Stimulated activated naive CD4-positive, alpha-beta T cell (primary cell): ENCODE measurements around the gene B3GALNT2.
"Not testable (repeated sequence)": the region's sequence is repeated elsewhere in the genome, so short reads cannot be mapped to it uniquely, and the experiment has no call there.

ENCODE experiments used
- DNase-seq, 6 experiments: peaks; one replicate each; lab custom pipeline; 2025; lab: John Stamatoyannopoulos, UW

Gene B3GALNT2

DNA sequence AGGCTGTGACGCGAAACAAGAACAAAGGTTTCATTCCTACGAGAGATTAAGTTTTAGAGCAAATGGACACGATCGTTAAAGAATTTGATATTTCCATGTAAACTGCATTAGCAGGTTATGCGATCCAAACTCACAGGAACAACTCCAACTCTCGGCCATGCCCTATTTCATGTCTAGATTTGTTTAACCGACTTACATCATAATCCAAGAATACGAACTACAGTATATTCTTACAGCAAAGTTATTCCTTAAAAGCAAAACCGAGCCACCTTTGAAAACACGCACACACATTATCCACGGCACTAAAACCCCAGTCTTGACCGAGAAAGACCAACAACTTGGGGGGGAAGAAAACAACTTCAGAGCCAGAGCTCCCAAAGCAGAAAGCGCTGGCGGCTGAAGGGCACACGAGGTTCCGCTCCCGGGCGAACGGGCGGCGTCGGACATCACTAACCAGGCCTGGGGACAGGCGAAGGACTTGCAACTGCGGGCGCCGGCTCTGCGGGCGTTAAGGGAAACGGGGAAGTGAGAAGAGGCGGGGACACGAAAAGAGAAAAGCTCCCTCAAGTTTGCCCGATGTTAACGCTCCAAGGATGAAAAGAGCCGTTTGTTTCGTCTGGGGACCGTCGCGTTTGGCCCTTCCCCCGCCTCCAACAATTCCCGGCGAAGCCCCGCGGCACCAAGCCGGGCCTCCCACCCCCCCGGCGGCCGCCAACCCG is 690 bp downstream of the B3GALNT2 start:
- peak in 2 of 6 experiments; percentile 18 to 54 for DNase-seq

GRCh38 chr1:235502601-235503402 is 1.4 kb downstream of the B3GALNT2 start:
- DNase-seq, result no peak

DNA sequence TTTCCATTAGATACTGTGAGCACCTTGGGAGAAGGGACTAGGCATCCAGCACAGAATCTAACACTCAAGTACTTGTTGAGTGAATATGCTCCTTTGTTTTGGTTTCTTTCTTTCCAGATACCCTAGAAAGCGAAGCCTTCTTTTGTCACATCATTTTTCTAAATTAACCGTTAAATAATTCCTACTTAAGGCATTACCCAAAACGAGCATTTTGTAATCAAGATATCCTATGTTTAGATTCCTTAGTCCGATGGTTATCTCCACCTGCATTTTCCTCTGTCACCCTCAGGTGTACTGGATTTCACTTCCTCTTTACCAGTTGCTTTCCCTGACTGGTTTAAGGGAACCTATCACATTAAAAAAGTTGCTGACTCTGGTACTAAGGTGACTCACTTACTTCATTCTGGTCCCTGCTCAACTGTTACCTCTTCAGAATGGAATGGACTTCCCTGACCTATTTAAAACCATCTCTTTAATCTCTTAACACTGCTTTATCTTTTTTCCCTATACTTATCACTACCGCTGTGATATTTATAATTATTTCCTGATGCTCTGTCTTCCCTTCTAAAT is 3.2 kb downstream of the B3GALNT2 start:
- DNase-seq, result no peak

DNA sequence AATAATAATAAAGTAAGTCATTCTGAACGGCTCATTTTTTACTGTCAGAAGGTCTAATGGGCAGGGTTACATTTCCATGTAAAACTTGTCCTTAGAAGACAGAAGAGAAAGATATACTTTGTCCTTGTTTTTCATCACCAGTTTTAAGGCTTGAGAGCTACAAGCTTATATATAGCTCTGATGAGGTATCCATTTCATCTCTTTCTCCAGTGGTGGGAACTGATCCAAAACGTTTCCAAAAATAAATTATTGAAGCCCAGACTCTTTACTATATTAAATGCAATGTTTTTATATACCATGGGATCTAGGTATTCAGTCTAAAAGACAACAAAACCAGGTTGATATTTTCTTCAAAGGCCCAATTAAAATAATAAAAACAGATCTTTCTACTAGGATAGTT is 8.7 kb downstream of the B3GALNT2 start:
- DNase-seq, result no peak

GRCh38 chr1:235495030-235495429 is 9.2 kb downstream of the B3GALNT2 start:
- DNase-seq, result no peak

DNA sequence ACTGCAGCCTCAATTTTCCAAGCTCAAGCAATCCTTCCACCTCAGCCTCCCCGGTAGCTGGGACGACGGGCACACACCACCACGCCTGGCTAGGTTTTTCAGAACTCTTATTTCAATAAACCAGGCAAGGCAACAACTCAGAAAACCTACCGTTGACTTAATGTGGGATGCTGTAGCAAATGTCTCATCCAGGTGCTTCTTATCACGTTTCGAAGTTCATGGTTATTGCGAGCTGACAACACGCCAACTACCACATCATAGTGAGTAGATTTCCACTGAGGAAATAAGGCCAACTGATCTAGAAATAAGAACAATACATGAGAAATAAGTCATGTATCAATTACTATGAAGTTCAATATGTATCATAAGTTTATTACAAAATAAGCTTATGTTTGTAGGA is 9.7 kb downstream of the B3GALNT2 start:
- no peak for DNase-seq

- no peak for DNase-seq
Measured at GRCh38 chr1:235491644-235492043, 12.6 kb downstream of the B3GALNT2 start.

DNA sequence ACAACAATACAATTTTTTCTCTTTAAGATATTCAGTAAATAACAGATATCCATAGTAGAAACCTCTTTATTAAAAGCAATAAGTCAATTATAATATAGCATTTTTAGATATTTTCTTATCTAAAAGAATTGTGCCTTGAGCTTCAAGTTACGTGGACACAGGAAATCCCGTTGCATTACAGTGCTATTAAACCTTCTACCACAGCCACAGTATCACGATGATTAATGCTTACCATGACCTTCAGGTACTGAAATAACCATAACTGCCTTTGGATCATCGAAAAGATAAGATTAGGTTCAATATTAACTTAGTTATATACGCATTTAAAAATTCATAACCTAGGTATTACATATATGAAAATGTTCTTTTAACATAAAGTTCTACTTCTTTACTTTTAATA is 17.9 kb downstream of the B3GALNT2 start:
- no peak for DNase-seq

DNA sequence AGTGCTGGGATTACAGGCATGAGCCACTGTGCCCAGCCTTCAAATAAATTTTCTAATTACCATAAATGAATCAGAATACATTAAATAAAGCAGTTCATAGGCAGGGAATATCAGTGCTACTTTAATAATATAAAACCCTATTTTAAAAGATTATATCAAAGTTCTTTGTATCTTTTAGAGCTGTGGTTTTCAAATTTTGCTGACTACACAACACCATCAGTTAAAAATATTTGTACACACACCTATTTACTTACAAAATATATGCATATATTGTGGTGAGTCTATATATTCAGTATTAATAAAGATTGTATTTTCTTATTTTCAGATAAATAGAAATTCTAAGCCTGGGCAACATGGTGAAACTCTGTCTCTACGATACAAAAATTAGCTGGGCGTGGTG is 18.7 kb downstream of the B3GALNT2 start:
- DNase-seq, result no peak

DNA sequence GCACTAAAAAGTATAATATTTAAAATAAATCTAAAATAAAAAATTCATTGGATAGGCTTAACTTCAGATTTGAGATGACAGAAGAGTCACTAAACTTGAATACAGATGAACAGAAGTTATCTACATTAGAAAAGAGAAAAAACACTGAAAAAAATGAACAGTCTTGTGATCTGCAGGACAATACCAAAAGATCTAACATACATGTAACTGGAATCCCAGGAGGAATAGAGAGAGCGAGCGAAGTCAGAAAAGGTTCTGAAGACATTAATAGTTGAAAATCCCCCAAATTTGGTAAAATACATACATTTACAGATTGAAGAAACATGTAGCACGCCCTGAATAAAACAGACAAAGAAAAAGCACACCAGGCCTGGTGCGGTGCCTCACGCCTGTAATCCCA is 21.2 kb downstream of the B3GALNT2 start:
- DNase-seq, result no peak

- no peak for DNase-seq
Measured at GRCh38 chr1:235473806-235474205, 30.4 kb downstream of the B3GALNT2 start.

- DNase-seq, result no peak
Measured at GRCh38 chr1:235470741-235471439, 33.4 kb downstream of the B3GALNT2 start.

- not testable (repeated sequence) for DNase-seq
Measured at GRCh38 chr1:235469897-235470296, 34.4 kb downstream of the B3GALNT2 start.

GRCh38 chr1:235468970-235469369 is 35.3 kb downstream of the B3GALNT2 start:
- no peak for DNase-seq

DNA sequence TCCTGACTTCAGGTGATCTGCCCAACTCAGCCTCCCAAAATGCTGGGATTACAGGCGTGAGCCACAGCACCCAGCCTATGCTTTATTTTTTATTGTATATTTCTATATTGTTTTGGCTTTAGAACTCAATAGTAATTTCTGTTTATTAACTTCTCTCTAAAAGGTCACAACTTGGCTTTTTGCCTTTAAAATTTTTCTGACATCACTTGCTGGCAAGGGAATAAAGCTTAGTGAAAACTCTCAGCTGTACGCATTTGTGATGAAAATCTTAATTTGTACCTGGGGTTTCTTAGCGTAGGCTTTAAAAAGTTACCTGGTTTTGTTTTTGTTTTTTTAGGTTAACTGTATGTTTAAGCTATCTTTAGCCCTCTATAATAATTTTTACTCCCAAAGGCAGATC is 36.2 kb downstream of the B3GALNT2 start:
- no peak for DNase-seq

DNA sequence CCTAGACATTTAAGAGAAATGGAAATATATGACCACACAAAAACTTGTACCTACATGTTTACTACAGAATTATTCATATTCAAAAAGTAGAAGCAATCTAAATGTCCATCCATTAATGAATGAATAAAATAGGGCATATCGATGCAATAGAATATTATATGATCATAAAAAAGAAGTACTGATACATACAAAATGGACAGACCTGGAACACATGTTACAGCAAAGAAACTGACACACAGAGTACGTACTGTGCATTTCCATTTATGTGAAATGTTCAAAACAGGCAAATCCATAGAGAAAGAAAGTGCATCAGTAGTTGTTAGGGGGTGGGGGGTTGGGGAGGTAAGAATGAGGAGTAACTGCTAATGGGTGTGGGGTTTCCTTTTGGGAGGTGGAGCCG is 39.2 kb downstream of the B3GALNT2 start:
- no peak for DNase-seq

DNA sequence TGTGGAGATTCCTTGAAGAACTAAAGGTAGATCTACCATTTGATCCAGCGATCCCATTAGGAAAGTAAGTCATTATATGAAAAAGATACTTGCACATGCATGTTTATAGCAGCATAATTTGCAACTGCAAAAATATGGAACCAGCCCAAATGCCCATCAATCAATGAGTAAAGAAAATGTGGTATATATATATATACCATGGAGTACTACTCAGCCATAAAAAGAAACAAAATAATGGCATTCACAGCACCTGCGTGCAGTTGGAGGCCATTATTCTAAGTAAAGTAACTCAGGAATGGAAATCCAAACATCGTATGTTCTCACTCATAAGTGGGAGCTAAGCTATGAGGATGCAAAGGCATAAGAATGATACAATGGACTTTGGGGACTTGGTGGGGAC is 41.4 kb downstream of the B3GALNT2 start:
- not testable (repeated sequence) for DNase-seq

GRCh38 chr1:235461954-235462353 is 42.3 kb downstream of the B3GALNT2 start:
- DNase-seq, result no peak

DNA sequence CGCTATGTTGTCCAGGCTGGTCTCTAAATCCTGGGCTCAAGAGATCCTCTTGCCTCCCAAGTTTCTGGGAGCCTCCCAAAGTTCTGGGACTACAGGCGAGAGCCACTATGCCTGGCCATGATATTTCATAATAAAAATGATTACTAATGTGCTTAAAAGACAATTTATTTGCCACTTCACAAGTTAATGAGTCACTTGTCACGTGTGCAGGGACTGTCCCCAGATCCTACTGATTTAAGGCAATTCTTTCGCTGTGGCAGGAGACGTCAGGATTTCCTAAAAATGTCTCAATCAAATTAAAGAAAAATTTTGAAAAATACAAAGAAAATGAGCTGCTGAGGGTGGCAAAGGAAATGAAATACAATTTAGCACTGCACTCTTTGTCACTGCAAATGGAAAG is 43.5 kb downstream of the B3GALNT2 start:
- no peak for DNase-seq

DNA sequence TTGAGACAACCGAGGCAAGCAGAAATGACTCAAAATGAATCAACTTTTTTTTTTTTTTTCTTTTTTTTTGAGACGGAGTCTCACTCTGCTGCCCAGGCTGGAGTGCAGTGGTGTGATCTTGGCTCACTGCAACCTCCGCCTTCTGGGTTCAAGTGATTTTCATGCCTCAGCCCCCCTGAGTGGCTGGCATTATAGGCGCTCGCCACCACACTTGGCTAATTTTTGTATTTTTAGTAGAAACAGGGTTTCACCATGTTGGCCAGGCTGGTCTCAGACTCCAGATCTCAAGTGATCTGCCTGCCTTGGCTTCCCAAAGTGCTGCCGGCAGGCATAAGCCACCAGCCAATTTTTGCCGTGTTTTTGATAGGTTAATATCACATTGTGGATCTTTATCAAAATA is 46.4 kb downstream of the B3GALNT2 start:
- not testable (repeated sequence) for DNase-seq

DNA sequence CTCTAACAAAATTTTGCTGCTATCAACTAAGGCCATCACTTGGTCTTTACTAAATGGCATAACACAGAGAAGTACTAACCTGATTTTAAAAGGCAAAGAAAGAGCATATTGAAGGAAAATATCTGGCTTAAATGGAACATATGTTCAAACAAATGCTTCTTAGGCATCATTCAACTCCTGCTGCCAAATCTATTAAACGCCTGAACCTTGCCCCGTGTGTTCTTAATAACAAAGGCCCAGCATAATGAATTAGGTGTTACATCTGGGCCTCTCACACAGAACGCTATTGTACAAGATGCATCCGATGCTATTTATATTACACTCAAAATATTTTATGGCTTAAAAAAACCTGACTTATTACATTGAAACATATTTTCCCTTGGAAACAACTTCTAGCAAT is 48.4 kb downstream of the B3GALNT2 start:
- no peak for DNase-seq

DNA sequence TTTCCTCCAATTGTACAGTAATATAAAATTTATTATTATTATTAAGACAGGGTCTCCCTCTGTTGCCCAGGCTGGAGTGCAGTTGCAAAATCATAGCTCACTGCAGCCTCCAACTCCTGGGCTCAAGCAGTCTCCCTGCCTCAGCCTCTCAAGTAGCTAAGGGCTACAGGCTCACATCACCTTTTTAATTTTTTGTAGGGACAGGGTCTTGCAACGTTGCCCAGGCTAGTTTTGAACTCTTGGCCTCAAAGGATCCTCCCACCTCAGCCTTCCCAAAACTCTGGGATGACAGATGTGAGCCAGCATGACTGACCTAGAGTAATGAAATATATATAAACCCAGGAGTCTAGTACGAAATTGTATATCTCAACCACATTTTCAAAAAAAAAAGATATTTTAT is 49.2 kb downstream of the B3GALNT2 start:
- DNase-seq, result no peak

GRCh38 chr1:235454021-235454420 is 50.2 kb downstream of the B3GALNT2 start:
- no peak for DNase-seq
